GM19239 (cell line): Measurements from ENCODE around the gene MCM6.
"Not testable (repeated sequence)": the region's sequence is repeated elsewhere in the genome, so short reads cannot be mapped to it uniquely, and the experiment has no call there.

Experiments
- DNase-seq: peaks from one replicate; pipeline ENCODE4 v3.0.0; 2011; ENCODE audit warnings: low spot score; ENCODE audit not compliant: insufficient read length
- FAIRE-seq: peaks from 2 replicates; lab custom pipeline; 2011; peaks lifted over from hg19 to GRCh38; lab: Jason Lieb, UNC

MCM6 gene

DNA sequence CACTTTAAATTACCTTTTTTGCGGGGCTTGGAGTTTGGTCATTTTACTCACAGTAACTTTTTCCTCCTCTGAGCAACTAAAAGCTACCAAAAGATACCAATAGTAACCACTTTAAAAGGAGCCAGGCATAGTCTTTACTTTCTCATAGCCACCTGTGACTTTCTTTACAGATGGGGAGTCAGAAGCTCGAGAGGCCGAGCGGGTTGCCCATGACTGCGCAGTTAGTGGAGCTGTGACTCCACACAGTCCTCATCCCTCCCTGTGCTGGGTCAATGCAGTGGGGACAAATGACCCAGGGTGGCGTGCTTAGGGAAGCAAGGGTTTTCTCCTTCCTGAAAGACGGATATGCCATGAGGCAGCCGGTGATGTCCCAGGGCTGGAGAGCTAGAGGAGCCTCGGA is 51.1 kb downstream of the MCM6 start:
- DNase-seq (no peak), FAIRE-seq (no peak)

GRCh38 chr2:135822855-135823254 is 53.4 kb downstream of the MCM6 start:
- DNase-seq: no peak
- FAIRE-seq: no peak

DNA sequence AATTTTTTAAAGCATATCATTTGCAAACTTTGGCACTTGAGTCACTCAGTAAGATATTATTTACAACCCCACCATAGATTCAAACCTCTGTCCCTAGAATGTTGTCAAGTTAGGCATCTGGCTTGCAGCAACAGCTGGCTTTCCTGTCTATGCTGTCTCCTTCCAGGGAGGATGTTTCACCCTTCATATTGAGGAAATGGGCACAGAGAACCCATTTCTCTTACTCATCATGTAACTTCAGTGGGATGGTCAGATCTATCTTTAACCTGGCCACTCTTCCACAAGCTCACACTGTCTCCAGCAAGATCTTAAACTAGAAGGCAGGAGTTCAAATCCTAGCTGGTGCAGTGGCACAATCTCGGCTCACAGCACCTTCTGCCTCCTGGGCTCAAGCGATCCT is 55.1 kb downstream of the MCM6 start:
- FAIRE-seq: no peak
- DNase-seq: no peak

GRCh38 chr2:135820003-135820618 is 56.1 kb downstream of the MCM6 start:
- DNase-seq: peak; percentile 15
- no peak for FAIRE-seq

DNA sequence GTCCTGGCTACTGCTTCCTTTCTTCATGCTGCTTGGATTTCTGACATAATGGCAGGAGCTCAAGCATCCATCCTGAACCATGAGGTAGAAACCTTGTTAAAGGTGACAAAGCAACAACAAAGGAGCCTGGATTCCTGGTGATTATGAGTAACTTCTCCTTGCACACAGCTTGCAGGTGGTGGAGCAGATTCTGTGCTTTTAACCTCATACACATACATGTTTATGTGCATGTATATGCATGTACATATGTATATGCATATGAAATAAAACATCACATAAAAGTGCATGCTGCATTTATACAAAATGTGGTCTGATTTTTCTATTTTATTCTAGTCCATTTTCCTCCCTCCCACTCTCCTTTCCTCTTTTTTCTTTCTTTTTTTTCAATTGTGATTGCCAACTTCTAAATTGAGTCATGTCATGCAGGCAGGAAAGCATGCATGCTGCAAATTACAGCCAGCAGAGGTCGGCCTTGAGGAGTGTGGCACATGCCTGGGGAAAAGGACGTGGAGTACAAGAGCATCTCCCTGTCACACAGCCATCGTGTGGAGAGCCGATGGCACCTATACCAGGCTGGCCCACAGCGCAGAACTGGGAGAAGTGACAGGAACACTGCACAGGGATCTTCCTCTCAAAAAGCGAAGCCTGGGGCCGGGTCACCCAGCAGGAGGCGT is 57.2 kb downstream of the MCM6 start:
- FAIRE-seq: peak; percentile 80
- no peak for DNase-seq

GRCh38 chr2:135817951-135818350 is 58.3 kb downstream of the MCM6 start:
- no peak for FAIRE-seq
- DNase-seq: no peak

GRCh38 chr2:135817466-135817865 is 58.8 kb downstream of the MCM6 start:
- DNase-seq (no peak), FAIRE-seq (no peak)

DNA sequence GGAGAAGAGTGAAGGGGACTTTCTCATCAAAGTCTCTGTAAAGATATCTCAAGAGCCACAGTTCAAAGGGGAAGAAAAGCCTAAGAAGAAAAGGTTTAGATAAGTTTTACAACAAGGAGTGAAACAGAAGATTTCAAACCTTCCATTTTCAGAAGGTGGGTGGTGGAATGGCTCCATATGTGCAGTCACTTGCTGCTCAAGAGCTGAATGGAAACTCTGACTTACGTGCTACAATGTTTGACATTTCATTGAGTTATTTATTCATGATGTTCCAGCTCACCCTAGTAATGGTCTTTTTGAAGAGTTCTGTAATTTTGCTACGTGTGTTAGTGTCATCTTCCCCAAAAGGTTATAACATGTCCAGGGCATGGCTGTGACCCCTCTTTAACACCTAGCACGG is 61.0 kb downstream of the MCM6 start:
- DNase-seq (no peak), FAIRE-seq (no peak)

DNA sequence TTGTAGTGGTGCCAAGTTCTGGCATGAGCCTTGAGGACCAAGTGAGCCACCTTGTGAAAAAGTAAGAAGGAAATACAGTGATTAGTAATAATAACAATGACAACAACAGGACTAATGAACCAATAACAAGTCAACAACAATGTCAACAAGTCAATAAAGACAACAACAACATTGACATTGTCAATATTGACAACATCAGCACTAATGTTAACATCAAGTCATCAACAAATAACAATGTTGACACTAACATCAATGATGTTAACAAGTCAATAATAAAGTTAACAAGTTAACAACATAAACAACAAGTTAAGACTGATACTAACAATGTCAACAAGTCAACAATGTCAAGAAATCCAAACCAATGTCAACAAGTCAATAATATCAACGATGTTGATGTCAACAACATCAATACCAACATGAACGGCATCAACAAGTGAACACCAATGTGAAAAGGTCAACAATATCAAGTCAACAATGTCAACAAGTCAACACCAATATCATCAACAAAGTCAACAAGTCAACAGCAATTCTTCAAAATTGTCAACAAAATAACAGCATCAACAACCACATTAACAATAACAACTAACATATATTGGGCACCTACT is 63.2 kb downstream of the MCM6 start:
- FAIRE-seq (no peak), DNase-seq (no peak)

- not testable (repeated sequence) for DNase-seq, FAIRE-seq
Observed at GRCh38 chr2:135807874-135808273, 68.4 kb downstream of the MCM6 start.

- no peak for FAIRE-seq
Observed at GRCh38 chr2:135803278-135803677, 73.0 kb downstream of the MCM6 start.

DNA sequence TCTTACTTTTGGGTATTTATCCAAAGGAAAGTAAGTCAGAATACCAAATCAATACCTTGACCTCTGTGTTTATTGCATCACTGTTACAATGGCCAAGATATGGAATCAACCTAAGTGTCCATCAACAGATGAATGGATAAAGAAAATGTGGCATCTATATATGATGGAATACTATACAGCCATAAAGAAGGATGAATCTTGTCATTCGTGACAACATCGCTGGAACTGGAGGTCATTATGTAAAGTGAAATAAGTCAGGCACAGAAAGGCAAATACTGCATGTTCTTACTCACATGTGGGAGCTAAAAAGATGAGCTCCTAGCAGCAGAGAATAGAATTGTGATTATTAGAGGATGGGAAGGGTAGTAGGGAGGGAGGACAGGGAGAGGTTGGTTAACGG is 73.9 kb downstream of the MCM6 start:
- peak; percentile 33 for FAIRE-seq
- DNase-seq: no peak

More at GRCh38 chr2:135803278-135803677, 73.0 kb downstream of the MCM6 start:
- no peak for DNase-seq

- no peak for DNase-seq
- FAIRE-seq: no peak
Observed at GRCh38 chr2:135800513-135801460, 75.5 kb downstream of the MCM6 start.

- no peak for FAIRE-seq
Observed at GRCh38 chr2:135799738-135800137, 76.5 kb downstream of the MCM6 start.

DNA sequence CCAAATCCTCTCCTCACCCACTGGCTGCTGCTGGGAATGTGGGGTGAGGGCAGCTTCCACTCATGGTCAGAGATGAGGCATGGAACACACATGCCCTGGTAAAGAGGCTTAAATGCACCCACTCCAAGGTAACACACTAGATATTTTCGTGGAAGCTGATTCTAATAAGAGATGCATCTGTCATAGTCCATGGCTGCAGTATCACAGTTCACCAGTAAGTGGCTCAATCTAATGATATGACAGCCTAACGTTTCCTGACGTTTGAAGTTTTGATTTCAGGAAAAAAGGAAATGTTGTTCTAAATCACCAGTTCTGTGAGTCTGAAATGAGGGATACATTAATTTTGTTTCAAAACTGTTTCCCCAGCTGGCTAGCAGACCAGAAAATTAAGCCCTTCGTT is 77.5 kb downstream of the MCM6 start:
- FAIRE-seq: peak; percentile 53
- DNase-seq: no peak

More at GRCh38 chr2:135799738-135800137, 76.5 kb downstream of the MCM6 start:
- DNase-seq: no peak

DNA sequence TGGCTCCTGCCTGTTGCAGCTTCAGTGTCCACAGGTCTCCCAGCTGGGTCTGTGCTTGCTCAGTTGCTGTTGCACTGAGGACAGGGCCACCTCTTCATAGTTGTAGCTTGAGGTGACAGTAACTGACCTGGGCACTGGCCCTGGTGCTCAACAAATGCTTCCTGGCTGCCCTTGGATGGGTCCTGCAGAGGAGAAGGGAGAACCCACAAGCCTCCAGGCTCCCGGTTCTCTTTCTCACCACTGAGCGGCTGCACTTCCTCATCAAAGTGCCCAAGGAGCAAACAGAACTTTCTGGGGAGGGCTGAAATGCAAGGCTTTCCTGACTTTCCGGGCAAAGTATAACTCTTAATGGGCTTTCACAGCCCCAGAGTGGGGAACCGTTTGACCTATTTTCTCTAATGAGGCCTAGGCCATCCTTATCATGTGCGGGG is 78.0 kb downstream of the MCM6 start:
- FAIRE-seq (no peak), DNase-seq (no peak)

GRCh38 chr2:135797497-135798274 is 78.6 kb downstream of the MCM6 start:
- DNase-seq (peak; percentile 71), FAIRE-seq (peak; percentile 93)

- FAIRE-seq (no peak), DNase-seq (no peak)
Observed at GRCh38 chr2:135796606-135797005, 79.6 kb downstream of the MCM6 start.

DNA sequence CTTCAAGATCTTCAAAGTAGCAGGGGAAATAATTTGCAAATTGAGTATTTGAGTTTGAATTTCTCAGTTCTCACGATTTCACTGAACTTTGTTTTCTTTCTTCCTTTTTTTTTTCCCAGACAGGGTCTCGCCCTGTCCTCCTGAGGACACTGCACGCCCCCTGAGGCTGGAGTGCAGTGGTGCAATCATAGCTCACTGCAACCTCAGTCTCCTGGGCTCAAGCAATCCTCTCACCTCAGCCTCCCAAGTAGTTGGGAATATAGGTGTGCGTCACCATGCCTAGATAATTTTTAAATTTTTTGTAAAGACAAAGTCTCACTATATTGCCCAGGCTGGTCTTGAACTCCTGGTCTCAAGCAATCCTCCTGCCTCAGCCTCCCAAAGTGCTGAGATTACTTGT is 80.6 kb downstream of the MCM6 start:
- not testable (repeated sequence) for DNase-seq, FAIRE-seq
